ENCODE data around the gene CAPN6. TPM values are rescaled to one million over a fixed set of nuclear protein-coding genes. Genes with fewer than 3 reads are reported as not detected.
A peak's percentile ranks its signal among the peaks of the same experiment; 100 is the strongest.

CAPN6 gene
- total and polyA plus RNA-seq, 8 donors, result 0.45 to 84.8 (median 2.5) TPM; not detected in 1

GRCh38 chrX:111308039-111308438 lies 37.8 kb upstream of the CAPN6 start:
- intact Hi-C loops (cut with DNase I; ENCODE audit: low total_unique reads), result no loop called here
- 40 to 73% (median 63%) methylated on average over 3 of the region's 3 CpGs for WGBS, 5 donors

DNA sequence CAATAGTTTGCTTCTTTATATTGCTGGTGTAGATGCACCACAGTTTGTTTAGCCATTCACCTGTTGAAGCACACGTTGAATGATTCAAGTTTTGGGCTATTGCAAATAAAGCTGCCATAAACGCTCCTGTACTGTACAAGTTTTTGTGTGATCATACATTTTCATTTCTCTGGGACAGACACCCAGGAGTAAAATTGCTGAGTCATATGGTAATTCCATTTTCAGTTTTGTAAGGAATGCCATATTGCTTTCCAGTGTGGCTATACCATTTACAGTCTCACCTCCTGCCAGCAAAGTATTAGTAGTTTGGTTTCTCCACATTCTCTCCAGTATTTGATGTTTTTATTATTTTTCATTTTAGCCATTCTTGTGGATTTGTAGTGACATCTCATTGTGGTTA lies 32.0 kb upstream of the CAPN6 start:
- no peak for DNase-seq
- H3K36me3 ChIP-seq, result no peaks in the 10 kb centered on the region
- intact Hi-C loops (cut with DNase I; ENCODE audit: low total_unique reads), result no loop called here
- WGBS, 5 donors, result 47 to 82% (median 71%) methylated on average over 2 of the region's 2 CpGs
- no peak overlapping the region for H3K27ac ChIP-seq
- H3K27me3 ChIP-seq, result no peaks in the 10 kb centered on the region
- TF ChIP-seq POLR2AphosphoS5 (IDR thresholded peaks at IDR 0.05) (no peak), POLR2A (IDR thresholded peaks at IDR 0.05) (no peak), CTCF (IDR thresholded peaks at IDR 0.05) (no peak), EP300 (IDR thresholded peaks at IDR 0.05) (no peak)
- no peak overlapping the region for H3K4me3 ChIP-seq
- no peaks in the 10 kb centered on the region for H3K4me1 ChIP-seq
- H3K9me3 ChIP-seq, result no peaks in the 10 kb centered on the region

More at GRCh38 chrX:111308039-111308438, 37.8 kb upstream of the CAPN6 start:
- Histone ChIP-seq H3K27me3 (peaks cover 0 to 4% (median 0%) of the 10 kb centered on the region in 3 donors), H3K27ac (no peak overlapping the region), H3K9me3 (no peaks in the 10 kb centered on the region), H3K36me3 (no peaks in the 10 kb centered on the region), H3K4me3 (no peak overlapping the region), H3K4me1 (no peaks in the 10 kb centered on the region)
- TF ChIP-seq POLR2AphosphoS5 (IDR thresholded peaks at IDR 0.05) (no peak), POLR2A (IDR thresholded peaks at IDR 0.05) (no peak), CTCF (IDR thresholded peaks at IDR 0.05) (no peak), EP300 (IDR thresholded peaks at IDR 0.05) (no peak)
- no peak for DNase-seq

DNA sequence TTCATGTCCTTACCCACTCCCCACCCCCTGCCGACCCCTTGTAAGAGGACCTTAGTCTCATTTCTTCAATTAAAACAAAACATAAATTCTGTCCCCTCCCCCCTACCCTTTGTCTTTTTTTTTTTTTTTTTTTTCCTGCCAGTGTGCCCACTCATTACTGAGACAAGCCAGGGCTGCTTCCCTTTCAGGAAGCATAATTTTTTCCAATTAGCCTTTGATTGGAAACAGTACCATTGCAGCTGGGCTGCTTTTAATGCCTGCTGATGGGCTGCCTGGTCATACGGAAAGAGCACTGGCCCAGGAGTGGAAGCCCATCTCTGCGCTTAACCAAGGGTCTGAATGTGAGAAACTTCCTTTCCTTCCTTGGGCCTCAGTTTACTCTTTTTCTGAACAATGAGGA lies 18.6 kb upstream of the CAPN6 start:
- intact Hi-C loops (cut with DNase I; ENCODE audit: low total_unique reads), result no loop called here
- Histone ChIP-seq H3K36me3 (no peaks in the 10 kb centered on the region), H3K9me3 (peaks cover 0 to 2% (median 0%) of the 10 kb centered on the region in 4 donors), H3K27ac (no peak overlapping the region), H3K27me3 (peaks cover 0 to 8% (median 0%) of the 10 kb centered on the region in 3 donors), H3K4me1 (no peaks in the 10 kb centered on the region), H3K4me3 (no peak overlapping the region)
- no peak for DNase-seq
- 86 to 94% (median 91%) methylated on average over 3 of the region's 3 CpGs for WGBS, 5 donors
- TF ChIP-seq POLR2A (IDR thresholded peaks at IDR 0.05) (no peak), POLR2AphosphoS5 (IDR thresholded peaks at IDR 0.05) (no peak), EP300 (IDR thresholded peaks at IDR 0.05) (no peak), CTCF (IDR thresholded peaks at IDR 0.05) (no peak)

GRCh38 chrX:111284631-111285293 lies 14.5 kb upstream of the CAPN6 start:
- 25 to 52% (median 39%) methylated on average over 8 of the region's 8 CpGs for WGBS, 5 donors
- Histone ChIP-seq H3K36me3 (no peaks in the 10 kb centered on the region), H3K9me3 (peaks cover 0 to 2% (median 0%) of the 10 kb centered on the region in 4 donors), H3K4me1 (no peaks in the 10 kb centered on the region), H3K27ac (no peak overlapping the region), H3K4me3 (no peak overlapping the region), H3K27me3 (peaks cover 0 to 8% (median 0%) of the 10 kb centered on the region in 3 donors)
- intact Hi-C loops (cut with DNase I; ENCODE audit: low total_unique reads), result no loop called here
- peak in 1 of 2 donors; percentile 43 for DNase-seq
- TF ChIP-seq POLR2AphosphoS5 (IDR thresholded peaks at IDR 0.05) (no peak), CTCF (IDR thresholded peaks at IDR 0.05) (no peak), POLR2A (IDR thresholded peaks at IDR 0.05) (no peak), EP300 (IDR thresholded peaks at IDR 0.05) (no peak)
